ENCODE results near the gene MLLT6.

The MLLT6 gene

DNA sequence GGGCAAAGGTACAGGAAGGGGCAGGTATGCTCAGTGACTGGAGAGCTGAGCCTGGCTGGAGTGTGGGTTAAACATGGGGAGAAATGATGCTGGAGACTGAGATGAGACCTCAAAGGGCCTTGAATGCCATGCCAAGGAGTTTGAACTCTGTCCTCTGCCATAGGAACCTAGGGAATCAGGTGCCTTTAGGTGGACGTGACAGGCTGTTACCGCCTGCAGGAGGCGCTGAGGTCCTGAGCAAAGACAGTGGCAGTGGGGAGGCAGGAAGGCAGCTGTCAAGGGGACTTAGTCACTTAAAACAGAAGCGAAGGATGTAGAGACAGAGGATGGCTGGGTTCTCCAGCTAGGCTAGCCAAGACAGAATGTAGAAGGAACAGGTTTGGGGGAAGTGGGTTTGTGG, 56.5 kb downstream of the MLLT6 start:
- TF ChIP-seq FOXP2 (optimal IDR thresholded peaks at IDR 0.05; ENCODE audit: borderline replicate concordance, extremely low read depth, extremely low read length, insufficient read depth) (no peak), SIN3A (IDR thresholded peaks at IDR 0.05; ENCODE audit: borderline replicate concordance, insufficient read depth, low read length) (peak; percentile 58; the same call in 1 of the 2 replicates)

DNA sequence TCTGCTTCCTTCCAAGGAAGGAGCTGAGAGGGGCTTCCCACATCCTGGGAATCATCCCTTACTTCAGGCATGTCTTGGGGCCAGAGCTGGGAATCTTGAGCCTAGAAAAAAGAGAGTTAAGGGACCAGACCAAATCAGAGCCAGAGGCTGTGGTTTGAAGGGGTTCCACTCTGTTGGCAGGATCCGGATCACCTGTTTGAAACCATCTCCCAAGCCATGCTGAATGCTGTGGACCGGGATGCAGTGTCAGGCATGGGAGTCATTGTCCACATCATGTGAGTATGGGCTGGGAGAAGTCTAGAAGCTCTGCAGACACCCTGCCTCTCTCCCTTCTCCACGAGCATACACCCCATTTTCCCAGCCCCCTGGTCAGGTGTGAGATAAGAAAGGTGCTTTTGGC, 57.2 kb downstream of the MLLT6 start:
- no peak for TF ChIP-seq SIN3A (IDR thresholded peaks at IDR 0.05; ENCODE audit: borderline replicate concordance, insufficient read depth, low read length)
- TF ChIP-seq POLR2AphosphoS5 (IDR thresholded peaks at IDR 0.05; ENCODE audit: low read depth, low read length) = no peak
- TF ChIP-seq TAF1 (IDR thresholded peaks at IDR 0.05; ENCODE audit: borderline replicate concordance, insufficient read depth, low read length) = no peak
- TF ChIP-seq, protein P1, sequence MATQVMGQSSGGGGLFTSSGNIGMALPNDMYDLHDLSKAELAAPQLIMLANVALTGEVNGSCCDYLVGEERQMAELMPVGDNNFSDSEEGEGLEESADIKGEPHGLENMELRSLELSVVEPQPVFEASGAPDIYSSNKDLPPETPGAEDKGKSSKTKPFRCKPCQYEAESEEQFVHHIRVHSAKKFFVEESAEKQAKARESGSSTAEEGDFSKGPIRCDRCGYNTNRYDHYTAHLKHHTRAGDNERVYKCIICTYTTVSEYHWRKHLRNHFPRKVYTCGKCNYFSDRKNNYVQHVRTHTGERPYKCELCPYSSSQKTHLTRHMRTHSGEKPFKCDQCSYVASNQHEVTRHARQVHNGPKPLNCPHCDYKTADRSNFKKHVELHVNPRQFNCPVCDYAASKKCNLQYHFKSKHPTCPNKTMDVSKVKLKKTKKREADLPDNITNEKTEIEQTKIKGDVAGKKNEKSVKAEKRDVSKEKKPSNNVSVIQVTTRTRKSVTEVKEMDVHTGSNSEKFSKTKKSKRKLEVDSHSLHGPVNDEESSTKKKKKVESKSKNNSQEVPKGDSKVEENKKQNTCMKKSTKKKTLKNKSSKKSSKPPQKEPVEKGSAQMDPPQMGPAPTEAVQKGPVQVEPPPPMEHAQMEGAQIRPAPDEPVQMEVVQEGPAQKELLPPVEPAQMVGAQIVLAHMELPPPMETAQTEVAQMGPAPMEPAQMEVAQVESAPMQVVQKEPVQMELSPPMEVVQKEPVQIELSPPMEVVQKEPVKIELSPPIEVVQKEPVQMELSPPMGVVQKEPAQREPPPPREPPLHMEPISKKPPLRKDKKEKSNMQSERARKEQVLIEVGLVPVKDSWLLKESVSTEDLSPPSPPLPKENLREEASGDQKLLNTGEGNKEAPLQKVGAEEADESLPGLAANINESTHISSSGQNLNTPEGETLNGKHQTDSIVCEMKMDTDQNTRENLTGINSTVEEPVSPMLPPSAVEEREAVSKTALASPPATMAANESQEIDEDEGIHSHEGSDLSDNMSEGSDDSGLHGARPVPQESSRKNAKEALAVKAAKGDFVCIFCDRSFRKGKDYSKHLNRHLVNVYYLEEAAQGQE (IDR thresholded peaks at IDR 0.05; ENCODE audit: insufficient read depth in 1 of 2, low read depth in 2 of 2, low read length in 2 of 2) = no peak
- no peak for TF ChIP-seq FOXP2 (optimal IDR thresholded peaks at IDR 0.05; ENCODE audit: borderline replicate concordance, extremely low read depth, extremely low read length, insufficient read depth)

DNA sequence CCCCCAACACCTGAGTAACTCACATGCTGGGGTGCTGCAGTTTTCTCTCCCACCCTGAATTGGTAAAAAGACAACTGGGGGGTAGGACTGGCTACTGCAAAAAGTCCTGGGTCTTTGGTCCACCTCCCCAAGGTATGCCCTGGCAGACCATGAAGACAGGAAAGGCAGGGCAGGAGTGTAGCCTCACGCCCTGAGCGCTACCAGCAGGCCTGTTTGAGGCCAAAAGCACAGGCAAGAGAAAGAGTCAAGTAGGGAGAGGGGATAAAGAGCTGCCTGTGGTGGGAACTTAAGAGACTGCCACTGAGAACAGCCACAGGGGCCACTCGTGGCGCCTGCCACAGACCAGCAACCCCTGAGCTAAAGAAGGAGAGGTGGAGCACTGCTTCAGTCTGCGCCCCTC, 61.3 kb downstream of the MLLT6 start:
- no peak for TF ChIP-seq FOXP2 (optimal IDR thresholded peaks at IDR 0.05; ENCODE audit: borderline replicate concordance, extremely low read depth, extremely low read length, insufficient read depth)
- TF ChIP-seq TAF1 (IDR thresholded peaks at IDR 0.05; ENCODE audit: borderline replicate concordance, insufficient read depth, low read length) = no peak
- TF ChIP-seq, protein P1 (IDR thresholded peaks at IDR 0.05; ENCODE audit: insufficient read depth in 1 of 2, low read depth in 2 of 2, low read length in 2 of 2) = no peak
- no peak for TF ChIP-seq SIN3A (IDR thresholded peaks at IDR 0.05; ENCODE audit: borderline replicate concordance, insufficient read depth, low read length)
- no peak for TF ChIP-seq POLR2AphosphoS5 (IDR thresholded peaks at IDR 0.05; ENCODE audit: low read depth, low read length)

DNA sequence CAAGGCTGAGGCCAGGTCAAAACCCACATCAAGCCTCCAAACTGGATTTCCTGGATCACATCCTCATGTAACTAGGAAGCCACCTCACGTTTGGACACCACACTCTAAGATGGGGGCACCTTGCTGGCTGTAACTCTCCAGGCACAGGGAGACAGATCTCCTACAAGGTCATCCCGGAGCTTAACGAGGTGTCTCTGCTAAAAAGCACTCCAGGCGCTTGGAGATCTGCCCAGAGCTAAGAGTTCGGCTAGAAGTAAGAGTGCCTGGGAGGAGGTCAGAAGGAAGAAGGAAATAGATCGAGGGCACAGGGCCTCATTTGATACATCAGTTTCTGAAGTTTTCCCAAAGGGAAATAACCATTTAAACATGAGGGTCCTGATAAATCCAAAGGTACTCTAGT, 63.3 kb downstream of the MLLT6 start:
- TF ChIP-seq POLR2AphosphoS5 (IDR thresholded peaks at IDR 0.05; ENCODE audit: low read depth, low read length) = no peak
- TF ChIP-seq, protein P1 (IDR thresholded peaks at IDR 0.05; ENCODE audit: insufficient read depth in 1 of 2, low read depth in 2 of 2, low read length in 2 of 2) = no peak

DNA sequence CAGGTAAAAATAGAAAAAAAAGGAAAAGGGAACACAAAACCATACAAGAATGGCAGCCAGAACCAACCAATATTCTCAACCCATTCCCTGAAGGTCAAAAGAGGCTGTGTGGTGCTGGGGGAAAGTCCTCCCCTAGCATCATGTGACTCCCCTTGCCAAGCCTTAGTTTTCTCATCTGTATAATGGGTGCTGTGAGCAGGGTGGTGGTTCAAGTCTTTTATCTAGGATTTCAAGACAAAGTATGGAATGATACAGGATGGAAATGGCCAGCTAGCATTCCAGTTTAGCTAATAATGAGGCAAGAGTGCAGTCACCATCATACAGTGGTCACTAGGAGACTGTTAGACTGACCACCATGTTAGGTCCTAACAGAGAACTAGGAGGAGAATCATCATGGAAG, 68.2 kb downstream of the MLLT6 start:
- TF ChIP-seq TAF1 (IDR thresholded peaks at IDR 0.05; ENCODE audit: borderline replicate concordance, insufficient read depth, low read length) (no peak), FOXP2 (optimal IDR thresholded peaks at IDR 0.05; ENCODE audit: borderline replicate concordance, extremely low read depth, extremely low read length, insufficient read depth) (no peak), SIN3A (IDR thresholded peaks at IDR 0.05; ENCODE audit: borderline replicate concordance, insufficient read depth, low read length) (no peak), POLR2AphosphoS5 (IDR thresholded peaks at IDR 0.05; ENCODE audit: low read depth, low read length) (no peak)
- TF ChIP-seq, protein P1 (IDR thresholded peaks at IDR 0.05; ENCODE audit: insufficient read depth in 1 of 2, low read depth in 2 of 2, low read length in 2 of 2) = no peak
